Peyer's patch (tissue), 4 donors: Measurements from ENCODE around the gene TUBA1B. TPM values are rescaled to one million over a fixed set of nuclear protein-coding genes. Genes with fewer than 3 reads are reported as not detected.

Experiments
- DNase-seq, 3 donors: peaks; one replicate each; pipeline ENCODE4 v3.0.0-alpha.2; 2017 to 2019
- H3K27ac ChIP-seq, 4 donors: fragments of 200-600 bp; sonication (generic); one replicate each; pipeline ENCODE4 v1.5.1; 2016 to 2019
- H3K27me3 ChIP-seq, 2 donors: fragments of 200-600 bp; sonication (generic); one replicate each; pipeline ENCODE4 v1.5.1; 2019
- H3K36me3 ChIP-seq, 3 donors: fragments of 200-600 bp; sonication (generic); one replicate each; pipeline ENCODE4 v1.5.1; 2016 to 2019
- H3K4me1 ChIP-seq, 4 donors: fragments of 200-600 bp; sonication (generic); one replicate each; pipeline ENCODE4 v1.5.1; 2016 to 2019
- H3K4me3 ChIP-seq, 4 donors: fragments of 200-600 bp; sonication (generic); 1 replicate in 3 of 4; 2 replicates in 1 of 4; pipeline ENCODE4 v1.5.1; 2016 to 2019; ENCODE audit warnings: mild to moderate bottlenecking in 1 of 4
- H3K9me3 ChIP-seq, 4 donors: fragments of 200-600 bp; sonication (generic); one replicate each; pipeline ENCODE4 v1.5.1; 2016 to 2019; ENCODE audit warnings: mild to moderate bottlenecking in 1 of 4
- POLR2A ChIP-seq, 2 donors: fragments of 450-650 bp; IDR thresholded peaks; one replicate each; pipeline ENCODE4 v1.5.1; 2017; ENCODE audit warnings: antibody characterized with exemption in 2 of 2, mild to moderate bottlenecking in 2 of 2, moderate library complexity in 2 of 2
- small RNA-seq, 2 donors: library from RNA; depleted of rRNA; stranded (forward); fragments of <200 nt; gene quantifications; one replicate each; pipeline ENCODE3, GENCODE V24; 2016
- total RNA-seq, 4 donors: library from RNA; depleted of rRNA; stranded (reverse); fragments of >200 nt; gene quantifications; one replicate each; pipeline ENCODE4 v1.1.0, GENCODE V29; 2016
- TF ChIP-seq, protein P1 (sequence below), 6 experiments: fragments of 450-650 bp in 4 of 6; fragments of 200-600 bp in 2 of 6; sonication (generic) in 1 of 6; IDR thresholded peaks; one replicate each; pipeline ENCODE4 v1.5.1; 2017 to 2019; ENCODE audit warnings: antibody characterized with exemption in 6 of 6, mild to moderate bottlenecking in 3 of 6, moderate library complexity in 1 of 6

The TUBA1B gene
- total RNA-seq, 4 donors from 2014 or later = 154 to 578 (median 243) TPM

DNA sequence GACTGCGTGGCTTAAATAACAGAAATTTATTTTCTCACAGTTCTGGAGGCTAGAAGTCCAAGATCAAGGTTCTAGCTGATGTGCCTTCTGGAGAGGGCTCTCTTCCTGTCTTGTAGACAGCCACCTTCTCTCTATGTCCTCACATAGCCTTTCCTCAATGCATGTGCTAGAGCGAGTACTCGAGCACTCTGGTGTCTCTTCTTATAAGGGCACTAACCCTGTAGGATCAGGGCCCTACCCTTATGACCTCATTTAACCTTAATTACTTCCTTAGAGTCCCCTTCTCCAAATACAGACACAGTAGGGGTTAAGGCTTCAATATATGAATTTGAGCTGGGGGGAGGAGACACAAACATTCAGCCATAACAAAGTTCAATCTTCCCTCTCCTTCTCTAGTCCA, 46.8 kb downstream of the TUBA1B start:
- peaks cover 0 to 12% (median under 1%) of the 10 kb centered on the region in 4 donors for H3K4me1 ChIP-seq
- no peaks in the 10 kb centered on the region for H3K36me3 ChIP-seq
- no peak for DNase-seq
- TF ChIP-seq POLR2A (IDR thresholded peaks at IDR 0.05) = no peak
- TF ChIP-seq, protein P1, sequence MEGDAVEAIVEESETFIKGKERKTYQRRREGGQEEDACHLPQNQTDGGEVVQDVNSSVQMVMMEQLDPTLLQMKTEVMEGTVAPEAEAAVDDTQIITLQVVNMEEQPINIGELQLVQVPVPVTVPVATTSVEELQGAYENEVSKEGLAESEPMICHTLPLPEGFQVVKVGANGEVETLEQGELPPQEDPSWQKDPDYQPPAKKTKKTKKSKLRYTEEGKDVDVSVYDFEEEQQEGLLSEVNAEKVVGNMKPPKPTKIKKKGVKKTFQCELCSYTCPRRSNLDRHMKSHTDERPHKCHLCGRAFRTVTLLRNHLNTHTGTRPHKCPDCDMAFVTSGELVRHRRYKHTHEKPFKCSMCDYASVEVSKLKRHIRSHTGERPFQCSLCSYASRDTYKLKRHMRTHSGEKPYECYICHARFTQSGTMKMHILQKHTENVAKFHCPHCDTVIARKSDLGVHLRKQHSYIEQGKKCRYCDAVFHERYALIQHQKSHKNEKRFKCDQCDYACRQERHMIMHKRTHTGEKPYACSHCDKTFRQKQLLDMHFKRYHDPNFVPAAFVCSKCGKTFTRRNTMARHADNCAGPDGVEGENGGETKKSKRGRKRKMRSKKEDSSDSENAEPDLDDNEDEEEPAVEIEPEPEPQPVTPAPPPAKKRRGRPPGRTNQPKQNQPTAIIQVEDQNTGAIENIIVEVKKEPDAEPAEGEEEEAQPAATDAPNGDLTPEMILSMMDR (IDR thresholded peaks at IDR 0.05) = no peak
- H3K9me3 ChIP-seq = no peaks in the 10 kb centered on the region
- H3K4me3 ChIP-seq = no peak overlapping the region
- H3K27me3 ChIP-seq = peaks cover 0 to 3% of the 10 kb centered on the region in 2 donors
- H3K27ac ChIP-seq = no peak overlapping the region

DNA sequence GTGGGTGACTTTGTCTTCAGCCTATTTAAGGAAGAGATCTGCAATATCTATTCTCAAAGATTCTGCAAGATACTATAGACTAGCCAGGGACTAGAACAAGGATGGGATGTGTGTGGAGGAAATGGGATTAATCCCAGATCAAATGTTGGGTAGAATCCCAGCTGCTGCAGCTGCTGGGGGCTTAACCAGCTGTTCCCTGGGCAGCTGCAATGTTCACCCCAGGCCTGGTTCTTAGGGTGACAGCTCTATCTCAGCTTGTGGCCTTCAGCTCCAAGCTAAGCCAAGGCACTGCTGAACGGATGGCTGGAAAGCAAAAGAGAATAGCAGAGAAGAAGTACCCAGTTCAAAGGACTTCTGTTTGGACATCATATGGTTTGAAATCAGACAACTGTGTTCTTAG, 51.4 kb downstream of the TUBA1B start:
- no peak overlapping the region for H3K27ac ChIP-seq
- no peaks in the 10 kb centered on the region for H3K27me3 ChIP-seq
- TF ChIP-seq POLR2A (IDR thresholded peaks at IDR 0.05) = no peak
- TF ChIP-seq, protein P1 (IDR thresholded peaks at IDR 0.05) = no peak
- no peak for DNase-seq
- no peaks in the 10 kb centered on the region for H3K9me3 ChIP-seq
- H3K4me1 ChIP-seq = no peaks in the 10 kb centered on the region
- H3K4me3 ChIP-seq = no peak overlapping the region
- H3K36me3 ChIP-seq = no peaks in the 10 kb centered on the region

Small RNA genes lying within 50 kb of the gene (small RNA-seq; reads per million reads assigned to genes)
- 0 reads per million in 2 donors for gene RF00019

Other genes with a start within 250 kb of the TUBA1B start
- gene FKBP11, start 205.9 kb downstream of the TUBA1B start, total RNA-seq = 10 to 100 TPM in 2 of 4 donors, 1 to 10 TPM in 2; 7.5 to 26.9 (median 12.6) TPM
- 100 to 1,000 TPM in 1 of 4 donors, 10 to 100 TPM in 3; 49.3 to 217 (median 63.5) TPM for gene ARF3, start 173.9 kb downstream of the TUBA1B start, total RNA-seq
- gene WNT10B, start 159.7 kb downstream of the TUBA1B start, total RNA-seq = 1 to 10 TPM in 2 of 4 donors, under 1 TPM in 1, not detected in 1; 0.67 to 1.8 (median 1.7) TPM
- not detected for gene WNT1, start 153.1 kb downstream of the TUBA1B start, total RNA-seq
- gene DDN, start 132.0 kb downstream of the TUBA1B start, total RNA-seq = under 1 TPM in 2 of 4 donors, not detected in 2; 0.27 to 0.28 TPM
- 10 to 100 TPM; 34.1 to 42.2 (median 37.9) TPM for gene PRKAG1, start 112.6 kb downstream of the TUBA1B start, total RNA-seq
- gene KMT2D, start 70.6 kb downstream of the TUBA1B start, total RNA-seq = 100 to 1,000 TPM; 126 to 161 (median 146) TPM
- gene RHEBL1, start 61.4 kb downstream of the TUBA1B start, total RNA-seq = not detected
- gene DHH, start 36.6 kb downstream of the TUBA1B start, total RNA-seq = 1 to 10 TPM in 1 of 4 donors, under 1 TPM in 1, not detected in 2; 0.19 to 2.5 TPM
- 10 to 100 TPM; 34.7 to 93.7 (median 84.7) TPM for gene LMBR1L, start 20.5 kb downstream of the TUBA1B start, total RNA-seq
- 10 to 100 TPM; 16.5 to 50.3 (median 37.0) TPM for gene TUBA1A, start 57.7 kb upstream of the TUBA1B start, total RNA-seq
- 100 to 1,000 TPM; 143 to 442 (median 276) TPM for gene TUBA1C, start 133.7 kb upstream of the TUBA1B start, total RNA-seq
- gene PRPH, start 163.8 kb upstream of the TUBA1B start, total RNA-seq = 1 to 10 TPM in 3 of 4 donors, not detected in 1; 6.4 to 8.8 (median 6.5) TPM
- gene TROAP, start 191.9 kb upstream of the TUBA1B start, total RNA-seq = 10 to 100 TPM in 2 of 4 donors, 1 to 10 TPM in 2; 8.0 to 28.1 (median 10.2) TPM
- not detected for gene C1QL4, start 205.8 kb upstream of the TUBA1B start, total RNA-seq
- gene DNAJC22, start 215.5 kb upstream of the TUBA1B start, total RNA-seq = 10 to 100 TPM in 3 of 4 donors, 1 to 10 TPM in 1; 5.0 to 57.8 (median 56.4) TPM
- gene SPATS2, start 236.1 kb upstream of the TUBA1B start, total RNA-seq = 10 to 100 TPM; 20.2 to 49.5 (median 24.8) TPM